Measurements from ENCODE around the gene SPATA7. TPM values are rescaled to one million over a fixed set of nuclear protein-coding genes. Genes with fewer than 3 reads are reported as not detected.

The SPATA7 gene
- total RNA-seq, 1 experiment from 2014 or later, result 5.3 TPM

DNA sequence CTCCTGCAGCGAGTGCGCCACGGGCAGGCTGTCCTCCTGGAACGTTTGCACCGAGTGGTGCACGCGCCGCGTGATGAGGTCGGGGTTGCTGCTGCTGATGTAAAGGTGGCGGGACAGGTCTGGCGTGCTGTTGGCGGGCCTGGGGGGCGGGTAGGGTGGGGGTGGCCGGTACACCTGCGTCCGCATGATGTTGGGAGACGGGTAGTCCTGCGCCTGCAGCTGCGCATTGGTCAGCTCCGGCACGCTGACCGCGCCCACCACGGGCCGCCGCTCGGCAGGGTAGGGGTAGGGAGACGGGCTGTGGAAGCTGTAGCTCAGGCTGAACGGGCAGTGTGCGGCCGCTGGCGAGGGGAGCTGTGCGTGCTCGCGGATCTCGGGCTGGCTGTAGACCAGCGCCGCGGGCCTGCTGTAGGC is 94.1 kb downstream of the SPATA7 start:
- Histone ChIP-seq H3K27ac (ENCODE audit: insufficient read length, low read depth, low read length) (no peak overlapping the region), H2BK20ac (ENCODE audit: low read depth, low read length, poor library complexity, severe bottlenecking) (no peak overlapping the region), H3K27me3 (ENCODE audit: insufficient read depth, low read length) (no peaks in the 10 kb centered on the region), H4K20me1 (ENCODE audit: control insufficient read depth, insufficient read depth, insufficient read length) (peaks cover 2% of the 10 kb centered on the region), H3K23me2 (ENCODE audit: insufficient read length, low read depth, low read length, poor library complexity, severe bottlenecking) (no peaks in the 10 kb centered on the region), H3K4me2 (ENCODE audit: insufficient read depth, insufficient read length, low read length) (no peak overlapping the region), H2BK120ac (ENCODE audit: low read depth, low read length, poor library complexity, severe bottlenecking) (no peak overlapping the region), H2BK15ac (ENCODE audit: low read depth, low read length) (no peak overlapping the region), H4K8ac (replicated peaks; ENCODE audit: insufficient read length, low read depth, low read length) (no peak overlapping the region), H3K56ac (ENCODE audit: insufficient read length, low read depth, low read length) (no peak overlapping the region), H3K4me1 (ENCODE audit: insufficient read depth, low read length) (no peaks in the 10 kb centered on the region; the same call in 1 of the 2 replicates), H2BK12ac (ENCODE audit: insufficient read length, low read depth, low read length) (no peak overlapping the region), H4K5ac (ENCODE audit: insufficient read length, low read depth, low read length) (no peak overlapping the region), H3K18ac (ENCODE audit: insufficient read length, low read depth, low read length) (no peak overlapping the region), H3T11ph (ENCODE audit: low read length) (no peak overlapping the region), H3K79me2 (ENCODE audit: insufficient read depth, low read length) (0 out of 2 replicates have a peak, but pooled peaks cover 2% of the 10 kb centered on the region), H3K79me1 (ENCODE audit: insufficient read depth, low read depth, low read length, poor library complexity, severe bottlenecking) (no peaks in the 10 kb centered on the region), H4K91ac (ENCODE audit: insufficient read length, low read depth, low read length) (no peak overlapping the region), H3K23ac (ENCODE audit: insufficient read length, low read depth, low read length) (no peak overlapping the region), H2BK5ac (ENCODE audit: insufficient read length, low read length) (no peak overlapping the region), H3K4ac (ENCODE audit: low read depth, low read length) (no peak overlapping the region), H3K9ac (ENCODE audit: extremely low read depth, insufficient read length, low read length) (no peak overlapping the region), H3K9me3 (ENCODE audit: control insufficient read depth, low read depth, low read length) (no peaks in the 10 kb centered on the region), H3K14ac (ENCODE audit: insufficient read depth, low read length) (no peak overlapping the region), H2AFZ (ENCODE audit: low read length) (no peak overlapping the region), H2AK5ac (ENCODE audit: insufficient read length, low read length) (no peak overlapping the region)
- peaks cover 37 to 39% of the 10 kb centered on the region in 2 experiments for H3K4me1 Mint-ChIP-seq
- no peaks in the 10 kb centered on the region for H3K27me3 Mint-ChIP-seq (ENCODE audit: low read depth)
- TF ChIP-seq, protein P1, sequence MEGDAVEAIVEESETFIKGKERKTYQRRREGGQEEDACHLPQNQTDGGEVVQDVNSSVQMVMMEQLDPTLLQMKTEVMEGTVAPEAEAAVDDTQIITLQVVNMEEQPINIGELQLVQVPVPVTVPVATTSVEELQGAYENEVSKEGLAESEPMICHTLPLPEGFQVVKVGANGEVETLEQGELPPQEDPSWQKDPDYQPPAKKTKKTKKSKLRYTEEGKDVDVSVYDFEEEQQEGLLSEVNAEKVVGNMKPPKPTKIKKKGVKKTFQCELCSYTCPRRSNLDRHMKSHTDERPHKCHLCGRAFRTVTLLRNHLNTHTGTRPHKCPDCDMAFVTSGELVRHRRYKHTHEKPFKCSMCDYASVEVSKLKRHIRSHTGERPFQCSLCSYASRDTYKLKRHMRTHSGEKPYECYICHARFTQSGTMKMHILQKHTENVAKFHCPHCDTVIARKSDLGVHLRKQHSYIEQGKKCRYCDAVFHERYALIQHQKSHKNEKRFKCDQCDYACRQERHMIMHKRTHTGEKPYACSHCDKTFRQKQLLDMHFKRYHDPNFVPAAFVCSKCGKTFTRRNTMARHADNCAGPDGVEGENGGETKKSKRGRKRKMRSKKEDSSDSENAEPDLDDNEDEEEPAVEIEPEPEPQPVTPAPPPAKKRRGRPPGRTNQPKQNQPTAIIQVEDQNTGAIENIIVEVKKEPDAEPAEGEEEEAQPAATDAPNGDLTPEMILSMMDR (conservative IDR thresholded peaks at IDR 0.05), result no peak
- no peak for DNase-seq
- H3K4me3 Mint-ChIP-seq, result no peak overlapping the region
- H3K27ac Mint-ChIP-seq, result no peak overlapping the region
- no CpG with 5 or more reads among the region's 40 CpGs for WGBS (ENCODE audit: extremely low coverage, insufficient read length, low lambda C conversion rate)
- no peaks in the 10 kb centered on the region for H3K9me3 Mint-ChIP-seq
- peaks cover 10 to 56% (median 51%) of the 10 kb centered on the region in 3 experiments for H3K36me3 Mint-ChIP-seq (ENCODE audit: insufficient read depth in 1 of 3, low read depth in 3 of 3)

Measured in H9 (cell line).